Measurements from ENCODE around the gene CCDC192. TPM values are rescaled to one million over a fixed set of nuclear protein-coding genes. Genes with fewer than 3 reads are reported as not detected.

Gene CCDC192
- total RNA-seq, 1 experiment from 2014 or later, result 0.52 TPM

DNA sequence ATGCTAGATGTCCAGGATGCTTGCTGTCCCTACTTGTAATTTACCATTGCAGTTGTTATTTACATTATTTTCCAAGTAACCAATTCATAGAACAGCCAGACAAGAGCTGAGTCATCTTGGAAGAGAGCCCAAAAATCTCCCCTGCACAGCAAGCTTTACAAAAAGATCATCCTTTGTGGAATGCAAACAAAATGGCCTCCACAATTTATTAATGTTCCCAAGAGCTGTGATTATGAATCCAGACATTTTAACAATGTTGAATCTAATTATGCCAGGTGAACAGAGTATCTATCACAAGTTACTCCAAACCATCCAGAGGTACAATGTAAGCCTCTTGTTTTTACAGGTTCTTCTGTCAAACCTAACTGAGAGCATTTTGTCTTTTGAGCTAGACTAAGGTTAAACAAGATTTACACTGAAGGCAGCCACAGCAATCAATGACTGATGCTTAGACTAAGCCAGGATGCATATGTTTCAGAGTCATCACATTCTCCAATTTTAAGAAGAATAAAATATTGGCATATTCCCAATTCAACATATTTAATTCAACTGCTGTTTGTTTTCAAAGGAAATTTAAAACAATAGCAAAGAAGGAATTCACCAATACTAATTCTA lies 285.1 kb downstream of the CCDC192 start:
- Mint-ChIP-seq H3K9me3 (no peaks in the 10 kb centered on the region), H3K27ac (no peak overlapping the region), H3K36me3 (no peaks in the 10 kb centered on the region), H3K4me1 (no peaks in the 10 kb centered on the region), H3K27me3 (ENCODE audit: low read depth) (no peaks in the 10 kb centered on the region), H3K4me3 (no peak overlapping the region)
- POLR2A ChIA-PET, result no interaction called here
- TF ChIP-seq, protein P1, sequence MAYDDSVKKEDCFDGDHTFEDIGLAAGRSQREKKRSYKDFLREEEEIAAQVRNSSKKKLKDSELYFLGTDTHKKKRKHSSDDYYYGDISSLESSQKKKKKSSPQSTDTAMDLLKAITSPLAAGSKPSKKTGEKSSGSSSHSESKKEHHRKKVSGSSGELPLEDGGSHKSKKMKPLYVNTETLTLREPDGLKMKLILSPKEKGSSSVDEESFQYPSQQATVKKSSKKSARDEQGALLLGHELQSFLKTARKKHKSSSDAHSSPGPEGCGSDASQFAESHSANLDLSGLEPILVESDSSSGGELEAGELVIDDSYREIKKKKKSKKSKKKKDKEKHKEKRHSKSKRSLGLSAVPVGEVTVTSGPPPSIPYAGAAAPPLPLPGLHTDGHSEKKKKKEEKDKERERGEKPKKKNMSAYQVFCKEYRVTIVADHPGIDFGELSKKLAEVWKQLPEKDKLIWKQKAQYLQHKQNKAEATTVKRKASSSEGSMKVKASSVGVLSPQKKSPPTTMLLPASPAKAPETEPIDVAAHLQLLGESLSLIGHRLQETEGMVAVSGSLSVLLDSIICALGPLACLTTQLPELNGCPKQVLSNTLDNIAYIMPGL (CRISPR knock-in tag; IDR thresholded peaks at IDR 0.05), result no peak
- TF ChIP-seq CBFB (CRISPR knock-in tag; IDR thresholded peaks at IDR 0.05; ENCODE audit: low read depth) (no peak), ZNF671 (CRISPR knock-in tag; IDR thresholded peaks at IDR 0.05) (no peak), ATF1 (CRISPR knock-in tag; IDR thresholded peaks at IDR 0.05) (no peak), HMGA2 (CRISPR knock-in tag; IDR thresholded peaks at IDR 0.05) (no peak), SP1 (CRISPR knock-in tag; conservative IDR thresholded peaks at IDR 0.05) (no peak)
- TF ChIP-seq, protein P2, sequence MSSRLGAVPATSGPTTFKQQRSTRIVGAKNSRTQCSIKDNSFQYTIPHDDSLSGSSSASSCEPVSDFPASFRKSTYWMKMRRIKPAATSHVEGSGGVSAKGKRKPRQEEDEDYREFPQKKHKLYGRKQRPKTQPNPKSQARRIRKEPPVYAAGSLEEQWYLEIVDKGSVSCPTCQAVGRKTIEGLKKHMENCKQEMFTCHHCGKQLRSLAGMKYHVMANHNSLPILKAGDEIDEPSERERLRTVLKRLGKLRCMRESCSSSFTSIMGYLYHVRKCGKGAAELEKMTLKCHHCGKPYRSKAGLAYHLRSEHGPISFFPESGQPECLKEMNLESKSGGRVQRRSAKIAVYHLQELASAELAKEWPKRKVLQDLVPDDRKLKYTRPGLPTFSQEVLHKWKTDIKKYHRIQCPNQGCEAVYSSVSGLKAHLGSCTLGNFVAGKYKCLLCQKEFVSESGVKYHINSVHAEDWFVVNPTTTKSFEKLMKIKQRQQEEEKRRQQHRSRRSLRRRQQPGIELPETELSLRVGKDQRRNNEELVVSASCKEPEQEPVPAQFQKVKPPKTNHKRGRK (CRISPR knock-in tag; IDR thresholded peaks at IDR 0.05; ENCODE audit: borderline replicate concordance), result no peak
- TF ChIP-seq, protein P3, sequence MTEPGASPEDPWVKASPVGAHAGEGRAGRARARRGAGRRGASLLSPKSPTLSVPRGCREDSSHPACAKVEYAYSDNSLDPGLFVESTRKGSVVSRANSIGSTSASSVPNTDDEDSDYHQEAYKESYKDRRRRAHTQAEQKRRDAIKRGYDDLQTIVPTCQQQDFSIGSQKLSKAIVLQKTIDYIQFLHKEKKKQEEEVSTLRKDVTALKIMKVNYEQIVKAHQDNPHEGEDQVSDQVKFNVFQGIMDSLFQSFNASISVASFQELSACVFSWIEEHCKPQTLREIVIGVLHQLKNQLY (CRISPR knock-in tag; IDR thresholded peaks at IDR 0.05), result no peak
- TF ChIP-seq, protein P4, sequence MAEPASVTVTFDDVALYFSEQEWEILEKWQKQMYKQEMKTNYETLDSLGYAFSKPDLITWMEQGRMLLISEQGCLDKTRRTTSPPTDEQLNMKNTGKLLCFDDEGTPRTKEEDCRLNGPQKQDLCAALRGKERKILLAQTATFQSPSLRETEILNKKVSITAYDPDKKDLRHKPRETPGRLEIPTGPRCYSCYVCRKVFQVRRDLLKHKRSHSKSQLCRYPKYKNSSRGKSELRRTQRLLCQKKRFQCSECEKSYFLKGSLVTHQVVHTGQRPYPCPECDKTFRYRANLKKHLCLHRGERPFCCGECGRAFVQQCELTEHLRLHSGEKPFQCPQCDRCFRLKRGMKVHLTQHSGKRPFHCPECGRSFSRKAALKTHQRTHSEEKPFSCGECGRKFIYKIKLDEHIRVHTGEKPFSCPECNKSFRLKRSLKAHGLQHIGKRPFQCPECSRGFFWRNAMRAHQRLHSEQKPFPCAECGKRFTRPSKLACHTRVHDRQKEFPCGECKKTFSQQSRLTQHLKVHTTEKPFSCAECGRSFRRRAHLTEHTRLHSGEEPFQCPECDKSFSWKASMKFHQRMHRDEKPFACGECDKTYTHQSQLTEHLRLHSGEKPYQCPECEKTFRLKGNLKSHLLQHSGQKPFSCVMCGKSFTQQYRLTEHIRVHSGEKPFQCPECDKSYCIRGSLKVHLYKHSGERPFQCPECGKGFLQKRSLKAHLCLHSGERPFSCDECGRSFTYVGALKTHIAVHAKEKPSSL (CRISPR knock-in tag; conservative IDR thresholded peaks at IDR 0.05), result no peak
- TF ChIP-seq, protein P5, sequence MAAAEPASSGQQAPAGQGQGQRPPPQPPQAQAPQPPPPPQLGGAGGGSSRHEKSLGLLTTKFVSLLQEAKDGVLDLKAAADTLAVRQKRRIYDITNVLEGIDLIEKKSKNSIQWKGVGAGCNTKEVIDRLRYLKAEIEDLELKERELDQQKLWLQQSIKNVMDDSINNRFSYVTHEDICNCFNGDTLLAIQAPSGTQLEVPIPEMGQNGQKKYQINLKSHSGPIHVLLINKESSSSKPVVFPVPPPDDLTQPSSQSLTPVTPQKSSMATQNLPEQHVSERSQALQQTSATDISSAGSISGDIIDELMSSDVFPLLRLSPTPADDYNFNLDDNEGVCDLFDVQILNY (CRISPR knock-in tag; IDR thresholded peaks at IDR 0.05), result no peak
- DNase-seq (ENCODE audit: low spot score) (no peak), ATAC-seq (no peak)
- CTCF ChIA-PET, result no interaction called here

Other genes starting within 250 kb of the CCDC192 start
- gene PRRC1, start 185.8 kb upstream of the CCDC192 start, total RNA-seq (2021), result 58.7 to 77.9 TPM (median 61.7 TPM) in 3 replicates
- gene CTXN3, start 54.3 kb upstream of the CCDC192 start, total RNA-seq (2021), result not detected in 3 replicates

Measured in WTC11 (cell line).